HepG2 (cell line): ENCODE data around the gene CCDC18. TPM values are rescaled to one million over a fixed set of nuclear protein-coding genes. Genes with fewer than 3 reads are reported as not detected.

Experiments
- CBFB ChIP-seq: sonication (generic); formaldehyde crosslinking; IDR thresholded peaks from 2 replicates; pipeline ENCODE4 v1.4.0; 2020; ENCODE audit warnings: missing genetic modification reagents
- KDM6A ChIP-seq: IDR thresholded peaks from 2 replicates; pipeline ENCODE4 v1.6.1; 2016; ENCODE audit warnings: low read depth
- NFE2 ChIP-seq: sonication (generic); formaldehyde crosslinking; IDR thresholded peaks from 2 replicates; pipeline ENCODE4 v1.4.0; 2020; ENCODE audit warnings: missing genetic modification reagents
- RCOR2 ChIP-seq: IDR thresholded peaks from 2 replicates; pipeline ENCODE4 v1.6.1; 2016; ENCODE audit warnings: missing biosample characterization, missing genetic modification reagents
- SALL1 ChIP-seq: sonication (generic); formaldehyde crosslinking; IDR thresholded peaks from 2 replicates; pipeline ENCODE4 v1.8.0; 2022; ENCODE audit warnings: mild to moderate bottlenecking, missing genetic modification reagents
- SMARCC2 ChIP-seq: fragments of 450-650 bp; IDR thresholded peaks from 2 replicates; pipeline ENCODE4 v1.6.1; 2017; ENCODE audit warnings: antibody characterized with exemption, mild to moderate bottlenecking
- SMARCE1 ChIP-seq: fragments of 450-650 bp; IDR thresholded peaks from 2 replicates; pipeline ENCODE4 v1.6.1; 2017; ENCODE audit warnings: borderline replicate concordance
- SNRNP70 ChIP-seq: fragments of 200-400 bp; formaldehyde crosslinking; IDR thresholded peaks from 2 replicates; pipeline ENCODE4 v1.6.1; 2017; ENCODE audit warnings: mild to moderate bottlenecking, low read depth, low read length, moderate library complexity
- XBP1 ChIP-seq: sonication (generic); formaldehyde crosslinking; IDR thresholded peaks from 2 replicates; pipeline ENCODE4 v1.5.0; 2020; ENCODE audit warnings: missing genetic modification reagents
- ZBTB38 ChIP-seq: sonication (generic); formaldehyde crosslinking; IDR thresholded peaks from 2 replicates; pipeline ENCODE4 v1.5.1; 2020; ENCODE audit warnings: mild to moderate bottlenecking, missing genetic modification reagents
- polyA plus RNA-seq, 8 experiments: library from polyadenylated mRNA; depleted of rRNA in 3 of 8; stranded (reverse) in 7 of 8; unstranded in 1 of 8; fragments of >200 nt; fragmentation: Illumina TruSeq in 4 of 8; extraction: Trizol in 4 of 8; gene quantifications; 2 replicates each; pipeline versions ENCODE4 v1.2.1 to v1.2.3, GENCODE V29; 2011 to 2016; ENCODE audit warnings: low read depth in 4 of 8, missing spikeins in 1 of 8, mixed read lengths in 1 of 8; ENCODE audit not compliant: insufficient read depth in 1 of 8
- total RNA-seq, 5 experiments: library from RNA; depleted of rRNA; stranded (reverse); fragments of >200 nt; fragmentation: Illumina TruSeq; extraction: Trizol; gene quantifications; 2 replicates each; pipeline ENCODE4 v1.2.3, GENCODE V29; 2016; ENCODE audit warnings: low read depth in 1 of 5
- TF ChIP-seq, protein P1 (sequence below): sonication (generic); formaldehyde crosslinking; IDR thresholded peaks from 2 replicates; pipeline ENCODE4 v1.4.0; 2020; ENCODE audit warnings: mild to moderate bottlenecking, missing genetic modification reagents, borderline replicate concordance
- TF ChIP-seq, protein P2 (sequence below): sonication (generic); formaldehyde crosslinking; IDR thresholded peaks from 2 replicates; pipeline ENCODE4 v1.9.0; 2021; ENCODE audit warnings: missing genetic modification reagents, borderline replicate concordance
- TF ChIP-seq, protein P3 (sequence below): IDR thresholded peaks from 2 replicates; pipeline ENCODE4 v1.6.1; 2016; ENCODE audit warnings: mild to moderate bottlenecking
- TF ChIP-seq, protein P4 (sequence below): sonication (generic); formaldehyde crosslinking; conservative IDR thresholded peaks from 2 replicates; pipeline ENCODE4 v1.4.0; 2020; ENCODE audit warnings: missing genetic modification reagents
- TF ChIP-seq, protein P5 (sequence below): IDR thresholded peaks from 2 replicates; pipeline ENCODE4 v1.6.1; 2016

CCDC18 gene
- total and polyA plus RNA-seq, 2 of the 13 experiments (the other 11 are each of a cell fraction or from before 2014, with no cell fraction given) = 1.9 to 18.4 TPM

DNA sequence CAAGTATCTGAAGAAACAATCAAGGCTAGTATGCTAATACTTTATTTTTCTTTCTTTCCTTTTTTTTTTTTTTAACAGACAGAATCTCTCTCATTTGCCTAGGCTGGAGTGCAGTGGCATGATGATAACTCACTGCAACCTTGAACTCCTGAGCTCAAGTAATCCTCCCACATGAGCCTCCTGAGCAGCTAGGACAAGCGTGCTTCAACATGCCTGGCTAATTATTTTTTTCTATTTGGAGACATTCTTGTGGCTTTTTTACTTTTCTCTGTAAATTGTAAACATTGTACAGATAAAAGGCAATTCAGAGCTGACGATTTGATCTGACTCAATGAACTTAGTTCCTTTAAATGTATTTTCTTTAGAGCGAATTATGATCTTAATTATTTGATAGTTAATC, 41.4 kb downstream of the CCDC18 start (continued):
- TF ChIP-seq, protein P1, sequence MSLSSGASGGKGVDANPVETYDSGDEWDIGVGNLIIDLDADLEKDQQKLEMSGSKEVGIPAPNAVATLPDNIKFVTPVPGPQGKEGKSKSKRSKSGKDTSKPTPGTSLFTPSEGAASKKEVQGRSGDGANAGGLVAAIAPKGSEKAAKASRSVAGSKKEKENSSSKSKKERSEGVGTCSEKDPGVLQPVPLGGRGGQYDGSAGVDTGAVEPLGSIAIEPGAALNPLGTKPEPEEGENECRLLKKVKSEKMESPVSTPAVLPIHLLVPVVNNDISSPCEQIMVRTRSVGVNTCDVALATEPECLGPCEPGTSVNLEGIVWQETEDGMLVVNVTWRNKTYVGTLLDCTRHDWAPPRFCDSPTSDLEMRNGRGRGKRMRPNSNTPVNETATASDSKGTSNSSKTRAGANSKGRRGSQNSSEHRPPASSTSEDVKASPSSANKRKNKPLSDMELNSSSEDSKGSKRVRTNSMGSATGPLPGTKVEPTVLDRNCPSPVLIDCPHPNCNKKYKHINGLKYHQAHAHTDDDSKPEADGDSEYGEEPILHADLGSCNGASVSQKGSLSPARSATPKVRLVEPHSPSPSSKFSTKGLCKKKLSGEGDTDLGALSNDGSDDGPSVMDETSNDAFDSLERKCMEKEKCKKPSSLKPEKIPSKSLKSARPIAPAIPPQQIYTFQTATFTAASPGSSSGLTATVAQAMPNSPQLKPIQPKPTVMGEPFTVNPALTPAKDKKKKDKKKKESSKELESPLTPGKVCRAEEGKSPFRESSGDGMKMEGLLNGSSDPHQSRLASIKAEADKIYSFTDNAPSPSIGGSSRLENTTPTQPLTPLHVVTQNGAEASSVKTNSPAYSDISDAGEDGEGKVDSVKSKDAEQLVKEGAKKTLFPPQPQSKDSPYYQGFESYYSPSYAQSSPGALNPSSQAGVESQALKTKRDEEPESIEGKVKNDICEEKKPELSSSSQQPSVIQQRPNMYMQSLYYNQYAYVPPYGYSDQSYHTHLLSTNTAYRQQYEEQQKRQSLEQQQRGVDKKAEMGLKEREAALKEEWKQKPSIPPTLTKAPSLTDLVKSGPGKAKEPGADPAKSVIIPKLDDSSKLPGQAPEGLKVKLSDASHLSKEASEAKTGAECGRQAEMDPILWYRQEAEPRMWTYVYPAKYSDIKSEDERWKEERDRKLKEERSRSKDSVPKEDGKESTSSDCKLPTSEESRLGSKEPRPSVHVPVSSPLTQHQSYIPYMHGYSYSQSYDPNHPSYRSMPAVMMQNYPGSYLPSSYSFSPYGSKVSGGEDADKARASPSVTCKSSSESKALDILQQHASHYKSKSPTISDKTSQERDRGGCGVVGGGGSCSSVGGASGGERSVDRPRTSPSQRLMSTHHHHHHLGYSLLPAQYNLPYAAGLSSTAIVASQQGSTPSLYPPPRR = peak; percentile 15; the same call in 1 of the 2 replicates
- TF ChIP-seq, protein P2, sequence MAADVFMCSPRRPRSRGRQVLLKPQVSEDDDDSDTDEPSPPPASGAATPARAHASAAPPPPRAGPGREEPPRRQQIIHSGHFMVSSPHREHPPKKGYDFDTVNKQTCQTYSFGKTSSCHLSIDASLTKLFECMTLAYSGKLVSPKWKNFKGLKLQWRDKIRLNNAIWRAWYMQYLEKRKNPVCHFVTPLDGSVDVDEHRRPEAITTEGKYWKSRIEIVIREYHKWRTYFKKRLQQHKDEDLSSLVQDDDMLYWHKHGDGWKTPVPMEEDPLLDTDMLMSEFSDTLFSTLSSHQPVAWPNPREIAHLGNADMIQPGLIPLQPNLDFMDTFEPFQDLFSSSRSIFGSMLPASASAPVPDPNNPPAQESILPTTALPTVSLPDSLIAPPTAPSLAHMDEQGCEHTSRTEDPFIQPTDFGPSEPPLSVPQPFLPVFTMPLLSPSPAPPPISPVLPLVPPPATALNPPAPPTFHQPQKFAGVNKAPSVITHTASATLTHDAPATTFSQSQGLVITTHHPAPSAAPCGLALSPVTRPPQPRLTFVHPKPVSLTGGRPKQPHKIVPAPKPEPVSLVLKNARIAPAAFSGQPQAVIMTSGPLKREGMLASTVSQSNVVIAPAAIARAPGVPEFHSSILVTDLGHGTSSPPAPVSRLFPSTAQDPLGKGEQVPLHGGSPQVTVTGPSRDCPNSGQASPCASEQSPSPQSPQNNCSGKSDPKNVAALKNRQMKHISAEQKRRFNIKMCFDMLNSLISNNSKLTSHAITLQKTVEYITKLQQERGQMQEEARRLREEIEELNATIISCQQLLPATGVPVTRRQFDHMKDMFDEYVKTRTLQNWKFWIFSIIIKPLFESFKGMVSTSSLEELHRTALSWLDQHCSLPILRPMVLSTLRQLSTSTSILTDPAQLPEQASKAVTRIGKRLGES (CRISPR knock-in tag) = no peak
- no peak for TF ChIP-seq SNRNP70
- TF ChIP-seq SMARCE1 = no peak
- no peak for TF ChIP-seq NFE2
- 0 out of 2 replicates have a peak, but pooled peaks have one; percentile 24 for TF ChIP-seq CBFB (CRISPR knock-in tag)
- TF ChIP-seq XBP1 (CRISPR knock-in tag) = no peak
- peak; percentile 65 for TF ChIP-seq RCOR2 (CRISPR knock-in tag)
- no peak for TF ChIP-seq ZBTB38 (CRISPR knock-in tag)
- TF ChIP-seq, protein P3, sequence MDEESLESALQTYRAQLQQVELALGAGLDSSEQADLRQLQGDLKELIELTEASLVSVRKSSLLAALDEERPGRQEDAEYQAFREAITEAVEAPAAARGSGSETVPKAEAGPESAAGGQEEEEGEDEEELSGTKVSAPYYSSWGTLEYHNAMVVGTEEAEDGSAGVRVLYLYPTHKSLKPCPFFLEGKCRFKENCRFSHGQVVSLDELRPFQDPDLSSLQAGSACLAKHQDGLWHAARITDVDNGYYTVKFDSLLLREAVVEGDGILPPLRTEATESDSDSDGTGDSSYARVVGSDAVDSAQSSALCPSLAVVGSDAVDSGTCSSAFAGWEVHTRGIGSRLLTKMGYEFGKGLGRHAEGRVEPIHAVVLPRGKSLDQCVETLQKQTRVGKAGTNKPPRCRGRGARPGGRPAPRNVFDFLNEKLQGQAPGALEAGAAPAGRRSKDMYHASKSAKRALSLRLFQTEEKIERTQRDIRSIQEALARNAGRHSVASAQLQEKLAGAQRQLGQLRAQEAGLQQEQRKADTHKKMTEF (CRISPR knock-in tag) = peak; percentile 62; the same call in 1 of the 2 replicates
- TF ChIP-seq, protein P4, sequence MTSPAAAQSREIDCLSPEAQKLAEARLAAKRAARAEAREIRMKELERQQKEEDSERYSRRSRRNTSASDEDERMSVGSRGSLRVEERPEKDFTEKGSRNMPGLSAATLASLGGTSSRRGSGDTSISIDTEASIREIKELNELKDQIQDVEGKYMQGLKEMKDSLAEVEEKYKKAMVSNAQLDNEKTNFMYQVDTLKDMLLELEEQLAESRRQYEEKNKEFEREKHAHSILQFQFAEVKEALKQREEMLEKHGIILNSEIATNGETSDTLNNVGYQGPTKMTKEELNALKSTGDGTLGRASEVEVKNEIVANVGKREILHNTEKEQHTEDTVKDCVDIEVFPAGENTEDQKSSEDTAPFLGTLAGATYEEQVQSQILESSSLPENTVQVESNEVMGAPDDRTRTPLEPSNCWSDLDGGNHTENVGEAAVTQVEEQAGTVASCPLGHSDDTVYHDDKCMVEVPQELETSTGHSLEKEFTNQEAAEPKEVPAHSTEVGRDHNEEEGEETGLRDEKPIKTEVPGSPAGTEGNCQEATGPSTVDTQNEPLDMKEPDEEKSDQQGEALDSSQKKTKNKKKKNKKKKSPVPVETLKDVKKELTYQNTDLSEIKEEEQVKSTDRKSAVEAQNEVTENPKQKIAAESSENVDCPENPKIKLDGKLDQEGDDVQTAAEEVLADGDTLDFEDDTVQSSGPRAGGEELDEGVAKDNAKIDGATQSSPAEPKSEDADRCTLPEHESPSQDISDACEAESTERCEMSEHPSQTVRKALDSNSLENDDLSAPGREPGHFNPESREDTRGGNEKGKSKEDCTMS (CRISPR knock-in tag) = no peak
- no peak for TF ChIP-seq SMARCC2
- TF ChIP-seq KDM6A (CRISPR knock-in tag) = 0 out of 2 replicates have a peak, but pooled peaks have one; percentile 45
- TF ChIP-seq SALL1 (CRISPR knock-in tag) = peak; percentile 87
- TF ChIP-seq, protein P5, sequence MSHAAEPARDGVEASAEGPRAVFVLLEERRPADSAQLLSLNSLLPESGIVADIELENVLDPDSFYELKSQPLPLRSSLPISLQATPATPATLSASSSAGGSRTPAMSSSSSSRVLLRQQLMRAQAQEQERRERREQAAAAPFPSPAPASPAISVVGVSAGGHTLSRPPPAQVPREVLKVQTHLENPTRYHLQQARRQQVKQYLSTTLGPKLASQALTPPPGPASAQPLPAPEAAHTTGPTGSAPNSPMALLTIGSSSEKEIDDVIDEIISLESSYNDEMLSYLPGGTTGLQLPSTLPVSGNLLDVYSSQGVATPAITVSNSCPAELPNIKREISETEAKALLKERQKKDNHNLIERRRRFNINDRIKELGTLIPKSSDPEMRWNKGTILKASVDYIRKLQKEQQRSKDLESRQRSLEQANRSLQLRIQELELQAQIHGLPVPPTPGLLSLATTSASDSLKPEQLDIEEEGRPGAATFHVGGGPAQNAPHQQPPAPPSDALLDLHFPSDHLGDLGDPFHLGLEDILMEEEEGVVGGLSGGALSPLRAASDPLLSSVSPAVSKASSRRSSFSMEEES = peak; percentile 55; the same call in 1 of the 2 replicates
